HepG2 (cell line): ENCODE measurements around the gene CDK5RAP1. TPM values are rescaled to one million over a fixed set of nuclear protein-coding genes. Genes with fewer than 3 reads are reported as not detected.

Source experiments
- ATAC-seq: fragments of 200-7000 bp; cut with Tn5 transposase; 3 replicates; pipeline ENCODE4 v1.9.1; 2020; ENCODE audit warnings: mild to moderate bottlenecking, moderate library complexity
- BruUV-seq: library from RNA; stranded (reverse); fragments of 400-500 nt; replicated peaks from 2 replicates; lab custom pipeline; 2021; lab: Mats Ljungman, UMichigan
- CTCF ChIA-PET: fragments of 300-600 bp; formaldehyde crosslinking; extraction: SDS; loops from one replicate; lab custom pipeline; 2021; ENCODE audit warnings: low total read pairs, inconsistent platforms, low intra/inter-chr PET ratio; lab: Yijun Ruan, JAX
- POLR2A ChIA-PET: fragments of 350-600 bp; sonication (Branson Sonifier 250); formaldehyde crosslinking; loops from one replicate; lab custom pipeline; 2020; ENCODE audit warnings: antibody characterized with exemption, inconsistent platforms; lab: Yijun Ruan, JAX
- DNase-seq: peaks from one replicate; pipeline ENCODE4 v3.0.0-alpha.2; 2015; ENCODE audit warnings: low spot score
- FAIRE-seq: peaks from 3 replicates; lab custom pipeline; 2011; peaks lifted over from hg19 to GRCh38; lab: Jason Lieb, UNC
- H2AFZ ChIP-seq: one replicate; pipeline ENCODE4 v1.6.1; 2011; ENCODE audit warnings: low read length, inconsistent platforms
- H3K27ac ChIP-seq: fragments of 300-600 bp; 3 replicates; pipeline ENCODE4 v1.8.0; 2011; ENCODE audit warnings: mixed run types, mild to moderate bottlenecking, mixed read lengths, low read length, inconsistent platforms; ENCODE audit not compliant: insufficient read depth; ENCODE audit errors: extremely low read length
- H3K27me3 ChIP-seq, 2 experiments: fragments of 200-600 bp in 1 of 2; 2 replicates in 1 of 2; 3 replicates in 1 of 2; pipeline versions ENCODE4 v1.6.0 to v1.8.0; 2011; ENCODE audit warnings: low read length in 2 of 2, mild to moderate bottlenecking in 2 of 2, moderate library complexity in 2 of 2, inconsistent platforms in 1 of 2; ENCODE audit not compliant: insufficient read depth in 2 of 2, control insufficient read depth in 1 of 2
- H3K36me3 ChIP-seq, 2 experiments: fragments of 200-600 bp in 1 of 2; replicated peaks in 1 of 2; 2 replicates in 1 of 2; 3 replicates in 1 of 2; pipeline versions ENCODE4 v1.5.1 to v1.8.0; 2011; ENCODE audit warnings: low read length in 2 of 2, inconsistent platforms in 1 of 2; ENCODE audit not compliant: insufficient read depth in 2 of 2, control insufficient read depth in 1 of 2
- H3K4me1 ChIP-seq: 2 replicates; pipeline ENCODE4 v1.5.1; 2012; ENCODE audit warnings: low read length, inconsistent platforms; ENCODE audit not compliant: insufficient read depth
- H3K4me2 ChIP-seq: 2 replicates; pipeline ENCODE4 v1.6.0; 2011; ENCODE audit warnings: low read depth, low read length, inconsistent platforms
- H3K4me3 ChIP-seq, 3 experiments: fragments of 200-600 bp in 1 of 3; sonication (generic), shearing (Covaris generic) in 1 of 3; replicated peaks in 1 of 3; 2 replicates each; pipeline ENCODE4 v1.5.1; 2011 to 2016; ENCODE audit warnings: low read length in 3 of 3, inconsistent platforms in 2 of 3, low read depth in 2 of 3, mild to moderate bottlenecking in 2 of 3, control low read depth in 1 of 3, mixed read lengths in 1 of 3; ENCODE audit not compliant: insufficient read depth in 1 of 3
- H3K79me2 ChIP-seq: one replicate; pipeline ENCODE4 v1.6.1; 2011; ENCODE audit warnings: low read length, inconsistent platforms; ENCODE audit not compliant: insufficient read depth
- H3K9ac ChIP-seq: 2 replicates; pipeline ENCODE4 v1.6.0; 2011; ENCODE audit warnings: mild to moderate bottlenecking, low read depth, low read length, inconsistent platforms; ENCODE audit not compliant: insufficient read depth
- H3K9me3 ChIP-seq: 2 replicates; pipeline ENCODE4 v1.5.1; 2012; ENCODE audit warnings: mild to moderate bottlenecking, low read length
- H4K20me1 ChIP-seq: 2 replicates; pipeline ENCODE4 v1.6.0; 2011; ENCODE audit warnings: inconsistent platforms, mild to moderate bottlenecking, low read length, moderate library complexity; ENCODE audit not compliant: insufficient read depth
- CREM ChIP-seq, 2 experiments: sonication (generic) in 1 of 2; formaldehyde crosslinking in 1 of 2; IDR thresholded peaks; 2 replicates each; pipeline versions ENCODE4 v1.4.0 to v1.6.1; 2016 to 2020; ENCODE audit warnings: antibody characterized with exemption in 1 of 2, mild to moderate bottlenecking in 1 of 2, missing genetic modification reagents in 1 of 2
- MED13 ChIP-seq: sonication (generic); formaldehyde crosslinking; IDR thresholded peaks from 2 replicates; pipeline ENCODE4 v1.5.0; 2020; ENCODE audit warnings: missing genetic modification reagents
- NONO ChIP-seq, 2 experiments: fragments of 450-650 bp in 1 of 2; sonication (generic) in 1 of 2; formaldehyde crosslinking in 1 of 2; IDR thresholded peaks in 1 of 2; conservative IDR thresholded peaks in 1 of 2; 2 replicates each; pipeline versions ENCODE4 v1.6.1 to v1.8.0; 2017 to 2022; ENCODE audit warnings: mild to moderate bottlenecking in 1 of 2, missing genetic modification reagents in 1 of 2, moderate library complexity in 1 of 2
- SATB2 ChIP-seq: sonication (generic); formaldehyde crosslinking; IDR thresholded peaks from 2 replicates; pipeline ENCODE4 v1.5.0; 2020; ENCODE audit warnings: missing genetic modification reagents
- TCF7L2 ChIP-seq: IDR thresholded peaks from 2 replicates; pipeline ENCODE4 v1.6.1; 2011; ENCODE audit warnings: mild to moderate bottlenecking, low read depth, low read length, moderate library complexity
- ZNF12 ChIP-seq: sonication (generic); formaldehyde crosslinking; IDR thresholded peaks from 2 replicates; pipeline ENCODE4 v1.5.0; 2020; ENCODE audit warnings: missing genetic modification reagents
- ZNF605 ChIP-seq: sonication (generic); formaldehyde crosslinking; IDR thresholded peaks from 2 replicates; pipeline ENCODE4 v1.8.0; 2022; ENCODE audit warnings: mild to moderate bottlenecking, missing genetic modification reagents
- WGBS: methylation state at CpG from one replicate; pipeline ENCODE4 v1.1.6; 2017; ENCODE audit warnings: low lambda C conversion rate; 5-methylcytosine and 5-hydroxymethylcytosine counted together
- in situ Hi-C: cut with HindIII; loops from 2 replicates; pipeline ENCODE4 v1.10.0; 2017; ENCODE audit warnings: low pct_unique_long_range_greater_than_20kb; ENCODE audit not compliant: extremely low pct_ligation_motif_present
- intact Hi-C: fragments of 100-400 bp; cut with micrococcal nuclease; formaldehyde crosslinking; loops from one replicate; pipeline ENCODE4 v1.10.0; 2022; ENCODE audit not compliant: unreplicated experiment
- polyA plus RNA-seq, 8 experiments: library from polyadenylated mRNA; depleted of rRNA in 3 of 8; stranded (reverse) in 7 of 8; unstranded in 1 of 8; fragments of >200 nt; fragmentation: Illumina TruSeq in 4 of 8; extraction: Trizol in 4 of 8; gene quantifications; 2 replicates each; pipeline versions ENCODE4 v1.2.1 to v1.2.3, GENCODE V29; 2011 to 2016; ENCODE audit warnings: low read depth in 4 of 8, missing spikeins in 1 of 8, mixed read lengths in 1 of 8; ENCODE audit not compliant: insufficient read depth in 1 of 8
- total RNA-seq, 5 experiments: library from RNA; depleted of rRNA; stranded (reverse); fragments of >200 nt; fragmentation: Illumina TruSeq; extraction: Trizol; gene quantifications; 2 replicates each; pipeline ENCODE4 v1.2.3, GENCODE V29; 2016; ENCODE audit warnings: low read depth in 1 of 5
- TF ChIP-seq, protein P1 (sequence below), 2 experiments: sonication (generic) in 1 of 2; formaldehyde crosslinking in 1 of 2; IDR thresholded peaks; 2 replicates each; pipeline versions ENCODE4 v1.4.0 to v1.6.1; 2018 to 2020; ENCODE audit warnings: missing genetic modification reagents in 2 of 2, borderline replicate concordance in 1 of 2, low read depth in 1 of 2, mild to moderate bottlenecking in 1 of 2, missing biosample characterization in 1 of 2
- TF ChIP-seq, protein P2 (sequence below), 2 experiments: sonication (generic) in 1 of 2; formaldehyde crosslinking in 1 of 2; IDR thresholded peaks; 2 replicates each; pipeline versions ENCODE4 v1.5.1 to v1.6.1; 2011 to 2020; ENCODE audit warnings: borderline replicate concordance in 1 of 2, low read depth in 1 of 2, low read length in 1 of 2, mild to moderate bottlenecking in 1 of 2, missing genetic modification reagents in 1 of 2, moderate library complexity in 1 of 2
- TF ChIP-seq, protein P3 (sequence below): sonication (generic); formaldehyde crosslinking; IDR thresholded peaks from 2 replicates; pipeline ENCODE4 v1.4.0; 2020; ENCODE audit warnings: mild to moderate bottlenecking, missing genetic modification reagents

The CDK5RAP1 gene
- total and polyA plus RNA-seq, 2 of the 13 experiments (the other 11 are each of a cell fraction or from before 2014, with no cell fraction given), result 53.6 to 98.2 TPM

DNA sequence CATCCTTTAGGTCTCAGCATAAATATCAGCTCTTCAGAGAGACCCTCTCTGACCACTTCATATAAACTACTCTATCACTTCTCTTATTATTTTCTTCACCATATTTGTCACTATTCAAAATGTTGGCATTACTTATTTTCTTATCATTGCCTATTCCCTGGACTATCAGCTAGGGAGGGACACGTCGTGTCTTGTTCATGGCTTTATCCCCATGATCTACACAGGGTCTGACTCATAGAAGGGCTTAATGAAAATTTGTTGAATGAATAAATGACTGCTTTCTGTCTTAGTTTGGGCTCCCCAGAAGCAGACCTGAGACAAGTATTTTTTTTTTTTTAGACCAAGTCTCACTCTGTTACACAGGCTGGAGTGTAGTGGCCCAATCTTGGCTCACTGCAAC, 3.0 kb upstream of the CDK5RAP1 start:
- Histone ChIP-seq H3K27me3 (peaks cover 0 to 3% of the 10 kb centered on the region in 2 experiments; a peak in 1 of 5 replicates), H4K20me1 (no peaks in the 10 kb centered on the region), H3K4me3 (no peak overlapping the region), H3K36me3 (peaks cover 9 to 12% of the 10 kb centered on the region in 2 experiments; a peak in 4 of 5 replicates), H3K4me2 (no peak overlapping the region), H3K27ac (no peak overlapping the region), H3K9me3 (no peaks in the 10 kb centered on the region), H3K9ac (no peak overlapping the region), H3K4me1 (peaks cover 23% of the 10 kb centered on the region), H3K79me2 (peaks cover 25% of the 10 kb centered on the region), H2AFZ (no peak overlapping the region)
- 98% methylated on average over 2 of the region's 2 CpGs for WGBS
- ChIA-PET CTCF (no interaction called here), POLR2A (interaction anchor here (1.6 kb wide), 1 partner anchor 40 kb away, joined by 3 read pairs; the partner anchor contains the start of gene SNTA1)
- DNase-seq, result no peak
- FAIRE-seq, result no peak
- TF ChIP-seq TCF7L2, result no peak
- TF ChIP-seq, protein P1, sequence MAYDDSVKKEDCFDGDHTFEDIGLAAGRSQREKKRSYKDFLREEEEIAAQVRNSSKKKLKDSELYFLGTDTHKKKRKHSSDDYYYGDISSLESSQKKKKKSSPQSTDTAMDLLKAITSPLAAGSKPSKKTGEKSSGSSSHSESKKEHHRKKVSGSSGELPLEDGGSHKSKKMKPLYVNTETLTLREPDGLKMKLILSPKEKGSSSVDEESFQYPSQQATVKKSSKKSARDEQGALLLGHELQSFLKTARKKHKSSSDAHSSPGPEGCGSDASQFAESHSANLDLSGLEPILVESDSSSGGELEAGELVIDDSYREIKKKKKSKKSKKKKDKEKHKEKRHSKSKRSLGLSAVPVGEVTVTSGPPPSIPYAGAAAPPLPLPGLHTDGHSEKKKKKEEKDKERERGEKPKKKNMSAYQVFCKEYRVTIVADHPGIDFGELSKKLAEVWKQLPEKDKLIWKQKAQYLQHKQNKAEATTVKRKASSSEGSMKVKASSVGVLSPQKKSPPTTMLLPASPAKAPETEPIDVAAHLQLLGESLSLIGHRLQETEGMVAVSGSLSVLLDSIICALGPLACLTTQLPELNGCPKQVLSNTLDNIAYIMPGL (CRISPR knock-in tag; IDR thresholded peaks at IDR 0.05; ENCODE audit: borderline replicate concordance in 1 of 2, low read depth in 1 of 2), result no peak
- TF ChIP-seq SATB2 (CRISPR knock-in tag), result no peak
- TF ChIP-seq ZNF605 (CRISPR knock-in tag), result no peak
- no peak for TF ChIP-seq NONO (IDR thresholded peaks at IDR 0.05)
- no peak for TF ChIP-seq NONO (CRISPR knock-in tag; conservative IDR thresholded peaks at IDR 0.05)
- TF ChIP-seq MED13 (CRISPR knock-in tag), result no peak
- TF ChIP-seq, protein P2, sequence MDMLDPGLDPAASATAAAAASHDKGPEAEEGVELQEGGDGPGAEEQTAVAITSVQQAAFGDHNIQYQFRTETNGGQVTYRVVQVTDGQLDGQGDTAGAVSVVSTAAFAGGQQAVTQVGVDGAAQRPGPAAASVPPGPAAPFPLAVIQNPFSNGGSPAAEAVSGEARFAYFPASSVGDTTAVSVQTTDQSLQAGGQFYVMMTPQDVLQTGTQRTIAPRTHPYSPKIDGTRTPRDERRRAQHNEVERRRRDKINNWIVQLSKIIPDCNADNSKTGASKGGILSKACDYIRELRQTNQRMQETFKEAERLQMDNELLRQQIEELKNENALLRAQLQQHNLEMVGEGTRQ (IDR thresholded peaks at IDR 0.05; ENCODE audit: low read depth, low read length), result no peak
- TF ChIP-seq, protein P2 (CRISPR knock-in tag; IDR thresholded peaks at IDR 0.05; ENCODE audit: borderline replicate concordance), result no peak
- TF ChIP-seq, protein P3, sequence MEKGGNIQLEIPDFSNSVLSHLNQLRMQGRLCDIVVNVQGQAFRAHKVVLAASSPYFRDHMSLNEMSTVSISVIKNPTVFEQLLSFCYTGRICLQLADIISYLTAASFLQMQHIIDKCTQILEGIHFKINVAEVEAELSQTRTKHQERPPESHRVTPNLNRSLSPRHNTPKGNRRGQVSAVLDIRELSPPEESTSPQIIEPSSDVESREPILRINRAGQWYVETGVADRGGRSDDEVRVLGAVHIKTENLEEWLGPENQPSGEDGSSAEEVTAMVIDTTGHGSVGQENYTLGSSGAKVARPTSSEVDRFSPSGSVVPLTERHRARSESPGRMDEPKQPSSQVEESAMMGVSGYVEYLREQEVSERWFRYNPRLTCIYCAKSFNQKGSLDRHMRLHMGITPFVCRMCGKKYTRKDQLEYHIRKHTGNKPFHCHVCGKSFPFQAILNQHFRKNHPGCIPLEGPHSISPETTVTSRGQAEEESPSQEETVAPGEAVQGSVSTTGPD, result no peak
- TF ChIP-seq CREM (IDR thresholded peaks at IDR 0.05), result no peak
- no peak for TF ChIP-seq CREM (CRISPR knock-in tag; IDR thresholded peaks at IDR 0.05)
- no peak for TF ChIP-seq ZNF12
- intact Hi-C loops (loop anchor here (5.0 kb wide), 1 partner anchor 258 kb away; the partner anchor contains the start of gene C20orf144), in situ Hi-C loops (no loop called here)
- no TSS peak for BruUV-seq
- no peak for ATAC-seq
